ENCODE measurements around the gene DIAPH3.

The DIAPH3 gene

GRCh38 chr13:60108589-60108988 is 55.1 kb downstream of the DIAPH3 start:
- no peak overlapping the region for H3K4me3 ChIP-seq (ENCODE audit: control insufficient read depth, low read depth, low read length)
- no peak for TF ChIP-seq CTCF (conservative IDR thresholded peaks at IDR 0.05; ENCODE audit: control insufficient read depth, insufficient read depth, low read depth, low read length)
- no peak for DNase-seq (ENCODE audit: low read depth)

DNA sequence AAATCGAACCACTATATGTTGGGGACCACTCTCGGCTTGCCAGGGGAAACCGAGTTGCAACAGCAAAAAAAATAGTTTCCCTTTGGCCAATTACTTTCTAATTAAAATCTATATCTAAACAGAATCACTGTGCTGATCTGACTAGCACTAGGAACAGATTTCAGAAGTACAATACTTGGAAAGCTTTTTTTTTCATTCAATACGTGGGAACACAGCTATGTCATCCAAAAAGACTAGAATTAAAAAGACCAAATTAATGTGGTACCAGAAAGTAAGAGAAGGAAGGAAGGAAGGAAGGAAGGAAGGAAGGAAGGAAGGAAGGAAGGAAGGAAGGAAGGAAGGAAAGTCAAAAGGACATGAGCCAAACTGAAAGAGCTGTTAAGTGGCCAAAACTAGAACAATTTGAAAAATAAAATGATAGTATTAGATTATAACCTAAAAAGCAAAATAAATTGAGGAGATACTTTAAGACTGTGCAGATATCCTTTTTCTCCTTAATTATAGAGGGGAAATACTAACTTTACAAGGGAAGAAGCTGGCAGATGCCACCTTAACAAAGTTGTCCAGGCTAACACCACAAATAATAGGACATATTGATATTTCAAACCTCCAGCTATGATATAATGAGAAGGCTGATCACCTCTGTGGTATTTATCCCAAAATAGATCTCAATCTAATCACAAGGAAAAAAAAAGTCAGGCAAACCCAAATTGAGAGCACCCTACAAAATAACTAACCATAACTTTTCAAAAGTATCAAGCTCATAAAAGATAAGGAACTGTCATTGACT is 63.9 kb downstream of the DIAPH3 start:
- DNase-seq (ENCODE audit: low read depth) = no peak
- TF ChIP-seq CTCF (conservative IDR thresholded peaks at IDR 0.05; ENCODE audit: control insufficient read depth, insufficient read depth, low read depth, low read length) = no peak
- H3K4me3 ChIP-seq (ENCODE audit: control insufficient read depth, low read depth, low read length) = no peak overlapping the region

DNA sequence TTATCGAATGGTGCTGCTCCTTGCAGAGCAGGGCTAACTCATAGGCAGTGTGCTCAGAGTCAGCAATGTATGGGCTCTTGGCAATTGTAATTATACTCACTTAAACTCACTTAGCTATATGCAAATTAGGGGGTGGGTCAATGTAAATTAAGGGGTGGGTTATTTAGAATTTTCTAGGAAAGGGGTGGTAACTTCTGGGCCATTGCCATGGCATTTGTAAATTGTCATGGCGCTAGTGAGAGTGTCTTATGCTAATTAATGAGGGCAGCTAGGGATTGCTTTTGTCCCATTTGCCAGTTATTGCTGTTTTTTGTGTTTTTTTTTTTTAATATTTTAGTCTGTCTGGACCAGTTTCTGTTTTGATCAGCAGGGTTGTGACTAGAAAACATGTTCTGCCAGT is 68.4 kb downstream of the DIAPH3 start:
- no peak for TF ChIP-seq CTCF (conservative IDR thresholded peaks at IDR 0.05; ENCODE audit: control insufficient read depth, insufficient read depth, low read depth, low read length)
- H3K4me3 ChIP-seq (ENCODE audit: control insufficient read depth, low read depth, low read length) = no peak overlapping the region
- no peak for DNase-seq (ENCODE audit: low read depth)

- no peak for DNase-seq (ENCODE audit: low read depth)
- TF ChIP-seq CTCF (conservative IDR thresholded peaks at IDR 0.05; ENCODE audit: control insufficient read depth, insufficient read depth, low read depth, low read length) = no peak
- no peak overlapping the region for H3K4me3 ChIP-seq (ENCODE audit: control insufficient read depth, low read depth, low read length)
These were observed 69.2 kb downstream of the DIAPH3 start for GRCh38 chr13:60094385-60095088.

GRCh38 chr13:60093425-60094019 is 70.2 kb downstream of the DIAPH3 start:
- TF ChIP-seq CTCF (conservative IDR thresholded peaks at IDR 0.05; ENCODE audit: control insufficient read depth, insufficient read depth, low read depth, low read length) = no peak
- DNase-seq (ENCODE audit: low read depth) = no peak
- no peak overlapping the region for H3K4me3 ChIP-seq (ENCODE audit: control insufficient read depth, low read depth, low read length)

GRCh38 chr13:60091573-60091972 is 72.2 kb downstream of the DIAPH3 start:
- H3K4me3 ChIP-seq (ENCODE audit: control insufficient read depth, low read depth, low read length) = no peak overlapping the region
- TF ChIP-seq CTCF (conservative IDR thresholded peaks at IDR 0.05; ENCODE audit: control insufficient read depth, insufficient read depth, low read depth, low read length) = peak; percentile 14
- no peak for DNase-seq (ENCODE audit: low read depth)
